Stimulated activated CD8-positive, alpha-beta memory T cell treated with anti-CD3 and anti-CD28 coated beads, Interleukin-4, amount 100 ng/mL, for 4 hours (primary cell): ENCODE measurements around the gene ANKRD55.
"Not testable (repeated sequence)": the region's sequence is repeated elsewhere in the genome, so short reads cannot be mapped to it uniquely, and the experiment has no call there.

ENCODE experiments used
- DNase-seq, 2 donors: peaks; one replicate each; pipeline ENCODE4 v3.0.0-alpha.2; 2020; ENCODE audit warnings: low read depth in 2 of 2, low spot score in 1 of 2

Gene ANKRD55

GRCh38 chr5:56147106-56147505 is 86.0 kb downstream of the ANKRD55 start:
- DNase-seq: no peak

GRCh38 chr5:56146674-56147073 is 86.5 kb downstream of the ANKRD55 start:
- no peak for DNase-seq

GRCh38 chr5:56145511-56145910 is 87.6 kb downstream of the ANKRD55 start:
- DNase-seq: no peak

GRCh38 chr5:56145106-56145505 is 88.0 kb downstream of the ANKRD55 start:
- no peak for DNase-seq

GRCh38 chr5:56144211-56144610 is 88.9 kb downstream of the ANKRD55 start:
- DNase-seq: no peak

GRCh38 chr5:56143373-56143714 is 89.8 kb downstream of the ANKRD55 start:
- no peak for DNase-seq

GRCh38 chr5:56142614-56143372 is 90.3 kb downstream of the ANKRD55 start:
- DNase-seq: no peak

- no peak for DNase-seq
Measured at GRCh38 chr5:56142233-56142613, 90.9 kb downstream of the ANKRD55 start.

GRCh38 chr5:56140073-56140472 is 93.1 kb downstream of the ANKRD55 start:
- DNase-seq: no peak

GRCh38 chr5:56130664-56131063 is 102.5 kb downstream of the ANKRD55 start:
- DNase-seq: no peak

- no peak for DNase-seq
Measured at GRCh38 chr5:56129288-56129687, 103.8 kb downstream of the ANKRD55 start.

GRCh38 chr5:56128113-56128512 is 105.0 kb downstream of the ANKRD55 start:
- no peak for DNase-seq

- no peak for DNase-seq
Measured at GRCh38 chr5:56126487-56127179, 106.5 kb downstream of the ANKRD55 start.

- no peak for DNase-seq
Measured at GRCh38 chr5:56123531-56124243, 109.4 kb downstream of the ANKRD55 start.

- DNase-seq: not testable (repeated sequence)
Measured at GRCh38 chr5:56122360-56122985, 110.7 kb downstream of the ANKRD55 start.

- DNase-seq: no peak
Measured at GRCh38 chr5:56119050-56119449, 114.1 kb downstream of the ANKRD55 start.

GRCh38 chr5:56116599-56117141 is 116.5 kb downstream of the ANKRD55 start:
- DNase-seq: no peak

- DNase-seq: no peak
Measured at GRCh38 chr5:56115589-56115988, 117.5 kb downstream of the ANKRD55 start.

- no peak for DNase-seq
Measured at GRCh38 chr5:56112526-56113121, 120.5 kb downstream of the ANKRD55 start.

GRCh38 chr5:56111404-56111781 is 121.7 kb downstream of the ANKRD55 start:
- no peak for DNase-seq
